SU-DHL-6 (cell line): ENCODE measurements around the gene SFI1.

Experiments
- EZH2phosphoT487 ChIP-seq: fragments of 200-600 bp; sonication (generic), shearing (Covaris generic); conservative IDR thresholded peaks from 2 replicates; pipeline ENCODE4 v1.6.1; 2018; ENCODE audit warnings: mild to moderate bottlenecking, antibody characterized with exemption, low read length, moderate library complexity, mixed read lengths
- TF ChIP-seq, protein P1 (sequence below): fragments of 200-600 bp; sonication (generic); IDR thresholded peaks from one replicate; pipeline ENCODE4 v1.5.1; 2017; ENCODE audit warnings: antibody characterized with exemption, mild to moderate bottlenecking, low read length, moderate library complexity; ENCODE audit not compliant: insufficient read depth, poor library complexity, severe bottlenecking

GRCh38 chr22:31566484-31566883 lies 70.1 kb downstream of the SFI1 start:
- TF ChIP-seq, protein P1, sequence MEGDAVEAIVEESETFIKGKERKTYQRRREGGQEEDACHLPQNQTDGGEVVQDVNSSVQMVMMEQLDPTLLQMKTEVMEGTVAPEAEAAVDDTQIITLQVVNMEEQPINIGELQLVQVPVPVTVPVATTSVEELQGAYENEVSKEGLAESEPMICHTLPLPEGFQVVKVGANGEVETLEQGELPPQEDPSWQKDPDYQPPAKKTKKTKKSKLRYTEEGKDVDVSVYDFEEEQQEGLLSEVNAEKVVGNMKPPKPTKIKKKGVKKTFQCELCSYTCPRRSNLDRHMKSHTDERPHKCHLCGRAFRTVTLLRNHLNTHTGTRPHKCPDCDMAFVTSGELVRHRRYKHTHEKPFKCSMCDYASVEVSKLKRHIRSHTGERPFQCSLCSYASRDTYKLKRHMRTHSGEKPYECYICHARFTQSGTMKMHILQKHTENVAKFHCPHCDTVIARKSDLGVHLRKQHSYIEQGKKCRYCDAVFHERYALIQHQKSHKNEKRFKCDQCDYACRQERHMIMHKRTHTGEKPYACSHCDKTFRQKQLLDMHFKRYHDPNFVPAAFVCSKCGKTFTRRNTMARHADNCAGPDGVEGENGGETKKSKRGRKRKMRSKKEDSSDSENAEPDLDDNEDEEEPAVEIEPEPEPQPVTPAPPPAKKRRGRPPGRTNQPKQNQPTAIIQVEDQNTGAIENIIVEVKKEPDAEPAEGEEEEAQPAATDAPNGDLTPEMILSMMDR, result no peak
- no peak for TF ChIP-seq EZH2phosphoT487
